Mammary epithelial cell (primary cell): ENCODE data around the gene HHATL.

Experiments
- CTCF ChIP-seq, 2 donors: IDR thresholded peaks in 1 of 2; conservative IDR thresholded peaks in 1 of 2; 2 replicates each; pipeline ENCODE4 v1.5.1; 2011 to 2012; ENCODE audit warnings: inconsistent platforms in 2 of 2, low read length in 2 of 2, mild to moderate bottlenecking in 2 of 2, control low read depth in 1 of 2, low read depth in 1 of 2; ENCODE audit not compliant: insufficient read depth in 1 of 2; ENCODE audit errors: extremely low read depth in 1 of 2
- EZH2 ChIP-seq: IDR thresholded peaks from 2 replicates; pipeline ENCODE4 v1.6.1; 2012; ENCODE audit warnings: low read length, inconsistent platforms, borderline replicate concordance

- TF ChIP-seq CTCF (conservative IDR thresholded peaks at IDR 0.05 in 1 of 2, IDR thresholded peaks at IDR 0.05 in 1 of 2; ENCODE audit: extremely low read depth in 1 of 2, insufficient read depth in 1 of 2, low read depth in 1 of 2, low read length in 2 of 2) (no peak), EZH2 (no peak)
Measured at GRCh38 chr3:42709621-42710020, 7.0 kb upstream of the HHATL start.
